Measurements from ENCODE around the gene SLC7A4.
"Not testable (repeated sequence)": the region's sequence is repeated elsewhere in the genome, so short reads cannot be mapped to it uniquely, and the experiment has no call there.

Gene SLC7A4

GRCh38 chr22:21064917-21065864 lies 32.8 kb upstream of the SLC7A4 start:
- Histone ChIP-seq H3K9ac (ENCODE audit: low read depth, low read length) (no peak overlapping the region), H2AFZ (ENCODE audit: low read depth, low read length) (no peak overlapping the region), H3K36me3 (ENCODE audit: insufficient read depth, low read length) (no peaks in the 10 kb centered on the region), H3K4me2 (ENCODE audit: insufficient read depth, low read length) (no peak overlapping the region), H4K20me1 (ENCODE audit: insufficient read depth, low read length) (no peaks in the 10 kb centered on the region; the same call in 1 of the 2 replicates), H3K4me3 (ENCODE audit: low read depth in 1 of 2, low read length in 2 of 2) (no peak overlapping the region), H3K4me1 (ENCODE audit: insufficient read depth, low read length) (no peaks in the 10 kb centered on the region), H3K9me3 (ENCODE audit: insufficient read depth, low read length, severe bottlenecking) (no peaks in the 10 kb centered on the region), H3K79me2 (ENCODE audit: insufficient read depth, low read length) (no peaks in the 10 kb centered on the region), H3K27me3 (ENCODE audit: insufficient read depth, low read length, poor library complexity) (peaks cover 6% of the 10 kb centered on the region), H3K27ac (ENCODE audit: low read length) (no peak overlapping the region)
- TF ChIP-seq EZH2 (IDR thresholded peaks at IDR 0.05; ENCODE audit: borderline replicate concordance, low read depth, low read length, severe bottlenecking) (no peak), CTCF (IDR thresholded peaks at IDR 0.05; ENCODE audit: borderline replicate concordance, extremely low read depth, low read length, poor library complexity, severe bottlenecking) (no peak)
- DNase-seq (no peak), ATAC-seq (ENCODE audit: insufficient read depth, low read depth) (no peak)

- not testable (repeated sequence) for H2AFZ ChIP-seq (ENCODE audit: low read depth, low read length); ATAC-seq (ENCODE audit: insufficient read depth, low read depth); H3K27ac ChIP-seq (ENCODE audit: low read length); H3K79me2 ChIP-seq (ENCODE audit: insufficient read depth, low read length); H3K4me1 ChIP-seq (ENCODE audit: insufficient read depth, low read length); H3K36me3 ChIP-seq (ENCODE audit: insufficient read depth, low read length); H3K9me3 ChIP-seq (ENCODE audit: insufficient read depth, low read length, severe bottlenecking); DNase-seq; H3K27me3 ChIP-seq (ENCODE audit: insufficient read depth, low read length, poor library complexity); H3K4me2 ChIP-seq (ENCODE audit: insufficient read depth, low read length); H4K20me1 ChIP-seq (ENCODE audit: insufficient read depth, low read length); H3K4me3 ChIP-seq (ENCODE audit: low read depth in 1 of 2, low read length in 2 of 2); H3K9ac ChIP-seq (ENCODE audit: low read depth, low read length)
These were observed 32.1 kb upstream of the SLC7A4 start for GRCh38 chr22:21064425-21064824.

- H3K36me3 ChIP-seq (ENCODE audit: insufficient read depth, low read length); H4K20me1 ChIP-seq (ENCODE audit: insufficient read depth, low read length); H3K27me3 ChIP-seq (ENCODE audit: insufficient read depth, low read length, poor library complexity); H3K79me2 ChIP-seq (ENCODE audit: insufficient read depth, low read length); H2AFZ ChIP-seq (ENCODE audit: low read depth, low read length); H3K4me2 ChIP-seq (ENCODE audit: insufficient read depth, low read length); ATAC-seq (ENCODE audit: insufficient read depth, low read depth); H3K27ac ChIP-seq (ENCODE audit: low read length); H3K4me1 ChIP-seq (ENCODE audit: insufficient read depth, low read length); H3K9me3 ChIP-seq (ENCODE audit: insufficient read depth, low read length, severe bottlenecking); H3K4me3 ChIP-seq (ENCODE audit: low read depth in 1 of 2, low read length in 2 of 2); H3K9ac ChIP-seq (ENCODE audit: low read depth, low read length); DNase-seq: not testable (repeated sequence)
These were observed 29.4 kb upstream of the SLC7A4 start for GRCh38 chr22:21061660-21062321.

DNA sequence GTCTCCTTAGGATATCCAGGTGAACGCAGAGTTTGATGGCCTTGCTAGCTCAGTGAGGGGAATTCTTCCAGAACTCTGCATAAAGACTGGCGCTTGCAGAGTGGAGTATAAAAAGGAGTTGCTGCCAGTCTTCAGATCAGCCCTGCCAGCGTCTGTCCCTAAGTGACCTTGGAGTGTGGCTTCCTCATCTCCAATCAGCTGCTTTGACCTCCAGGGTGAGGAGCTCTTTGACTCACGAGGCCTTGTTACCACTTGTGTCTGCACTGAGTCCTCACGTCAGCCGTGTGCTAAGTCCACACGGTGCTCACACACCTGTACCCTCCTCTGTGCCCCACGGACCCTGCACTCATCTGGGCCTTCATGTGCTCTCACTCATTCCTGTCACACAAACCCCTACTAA lies 28.0 kb upstream of the SLC7A4 start:
- H3K79me2 ChIP-seq (ENCODE audit: insufficient read depth, low read length); H4K20me1 ChIP-seq (ENCODE audit: insufficient read depth, low read length); H3K9me3 ChIP-seq (ENCODE audit: insufficient read depth, low read length, severe bottlenecking); H3K4me1 ChIP-seq (ENCODE audit: insufficient read depth, low read length); H3K27me3 ChIP-seq (ENCODE audit: insufficient read depth, low read length, poor library complexity); H3K27ac ChIP-seq (ENCODE audit: low read length); ATAC-seq (ENCODE audit: insufficient read depth, low read depth); H3K4me2 ChIP-seq (ENCODE audit: insufficient read depth, low read length); DNase-seq; H3K9ac ChIP-seq (ENCODE audit: low read depth, low read length); H2AFZ ChIP-seq (ENCODE audit: low read depth, low read length); H3K4me3 ChIP-seq (ENCODE audit: low read depth in 1 of 2, low read length in 2 of 2); H3K36me3 ChIP-seq (ENCODE audit: insufficient read depth, low read length): not testable (repeated sequence)

Measured in DND-41 (cell line).